NCI-H510A treated with DMSO at 0.1 percent for 48 hours (cell line): ENCODE data around the gene LRRC14B.

Source experiments
- DNase-seq: peaks from one replicate; lab custom pipeline; 2025; lab: John Stamatoyannopoulos, UW

The LRRC14B gene

DNA sequence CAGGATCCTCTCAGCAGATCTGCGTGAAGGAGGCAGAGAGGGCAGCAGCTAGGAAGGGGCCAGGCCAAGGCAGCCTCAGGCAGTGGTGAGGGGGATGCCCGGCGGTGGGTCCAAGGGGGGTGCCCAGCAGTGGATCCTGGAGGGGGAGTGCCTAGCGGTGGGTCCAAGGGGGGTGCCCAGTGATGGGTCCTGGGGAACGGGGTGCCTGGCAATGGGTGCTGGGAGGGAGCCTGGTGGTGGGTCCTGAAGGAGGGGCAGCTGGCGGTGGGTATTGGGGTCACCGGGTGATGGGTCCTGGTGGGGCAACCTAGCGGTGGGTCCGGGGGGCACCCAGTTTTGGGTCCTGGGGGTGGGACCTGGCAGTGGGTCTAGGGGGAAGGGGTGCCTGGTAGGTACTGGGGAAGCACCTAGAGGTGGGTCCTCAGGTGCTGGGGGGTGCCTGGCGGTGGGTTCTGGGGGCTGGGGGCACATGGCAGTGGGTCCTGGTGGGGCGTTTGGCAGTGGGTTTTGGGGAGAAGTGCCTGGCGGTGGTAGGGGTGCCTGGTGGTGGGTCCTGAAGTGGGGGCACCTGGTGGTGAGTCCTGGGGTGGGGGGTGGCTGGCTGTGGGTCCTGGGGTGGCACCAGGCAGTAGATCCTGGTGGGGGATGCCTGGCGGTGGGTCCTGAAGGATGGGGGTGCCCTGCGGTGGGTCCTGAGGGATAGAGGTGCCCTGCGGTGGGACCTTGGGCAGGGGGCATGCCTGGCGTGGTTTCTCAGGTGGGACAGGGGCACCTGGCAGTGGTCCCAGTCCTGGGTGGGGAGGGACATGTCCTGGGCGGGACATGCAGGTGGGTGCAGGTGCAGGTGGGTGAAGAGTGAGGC is 1.9 kb downstream of the LRRC14B start:
- DNase-seq, result no peak

DNA sequence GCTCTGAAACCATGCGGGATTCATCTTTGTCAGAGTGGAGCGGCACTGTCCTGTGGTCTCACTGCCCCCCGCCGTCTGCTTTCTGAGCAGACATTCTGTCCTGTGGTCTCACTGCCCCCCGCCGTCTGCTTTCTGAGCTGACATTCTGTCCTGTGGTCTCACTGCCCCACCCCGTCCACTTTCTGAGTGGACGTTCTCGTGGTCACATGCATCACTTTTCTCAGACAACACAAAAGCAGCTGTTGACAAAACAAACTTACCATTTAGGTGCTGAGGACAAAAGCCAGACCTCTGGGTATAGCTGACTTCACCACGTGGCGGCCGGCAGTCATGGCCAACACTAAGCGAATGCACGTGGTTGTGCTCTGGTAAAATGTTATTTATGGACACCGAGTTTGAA is 2.8 kb downstream of the LRRC14B start:
- no peak for DNase-seq

DNA sequence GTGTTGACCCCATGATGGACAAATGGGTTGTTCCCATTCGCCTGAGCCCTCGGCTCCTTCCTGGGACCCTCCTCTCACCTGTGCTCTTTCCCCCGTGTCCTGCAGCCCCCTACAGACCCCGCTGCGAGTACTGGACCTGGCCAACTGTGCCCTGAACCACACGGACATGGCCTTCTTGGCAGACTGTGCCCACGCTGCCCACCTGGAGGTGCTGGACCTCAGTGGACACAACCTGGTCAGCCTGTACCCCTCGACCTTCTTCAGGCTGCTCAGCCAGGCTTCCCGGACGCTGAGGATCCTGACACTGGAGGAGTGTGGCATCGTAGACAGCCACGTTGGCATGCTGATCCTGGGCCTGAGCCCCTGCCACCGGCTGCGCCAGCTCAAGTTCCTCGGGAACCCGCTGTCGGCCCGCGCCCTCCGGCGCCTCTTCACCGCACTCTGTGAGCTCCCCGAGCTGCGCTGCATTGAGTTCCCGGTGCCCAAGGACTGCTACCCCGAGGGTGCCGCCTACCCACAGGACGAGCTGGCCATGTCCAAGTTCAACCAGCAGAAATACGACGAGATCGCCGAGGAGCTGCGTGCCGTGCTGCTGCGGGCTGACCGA is 3.4 kb downstream of the LRRC14B start:
- DNase-seq, result no peak

DNA sequence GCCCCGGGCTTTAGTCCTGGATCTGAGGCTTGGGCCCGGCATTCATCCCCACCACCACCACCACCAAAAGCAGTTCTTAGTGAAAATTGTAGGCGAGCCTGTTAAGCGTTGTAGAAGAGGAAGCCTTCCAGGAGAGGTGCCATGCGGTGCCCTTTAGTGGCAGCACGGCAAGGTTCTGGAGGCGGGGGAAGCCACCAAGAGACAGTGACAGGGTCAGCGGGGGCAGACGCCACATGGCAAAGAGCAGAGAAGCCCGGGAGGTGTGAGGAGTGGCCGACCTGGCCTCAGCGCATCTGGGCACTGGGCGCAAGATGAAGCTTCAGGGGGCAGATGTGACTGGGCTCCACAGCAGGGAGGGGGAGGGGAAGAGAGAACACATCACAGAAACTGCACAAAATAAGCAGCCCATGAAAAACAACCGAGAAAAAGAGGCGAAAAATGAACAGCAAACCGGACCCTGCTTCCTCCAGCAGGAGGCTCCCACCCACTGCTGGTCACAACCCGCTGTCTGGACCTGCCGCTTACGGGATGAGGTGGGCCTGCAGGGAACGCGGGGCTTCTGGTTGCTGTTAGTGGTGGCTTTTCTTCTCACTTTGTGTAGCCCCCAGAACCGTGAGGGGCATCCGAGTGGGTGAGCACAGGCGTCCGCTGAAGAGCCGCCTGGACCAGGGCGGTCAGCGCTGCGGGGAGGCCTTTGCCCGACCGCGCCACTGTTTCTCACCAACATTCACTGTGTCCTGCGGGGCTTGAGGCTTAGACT is 4.3 kb downstream of the LRRC14B start:
- no peak for DNase-seq

DNA sequence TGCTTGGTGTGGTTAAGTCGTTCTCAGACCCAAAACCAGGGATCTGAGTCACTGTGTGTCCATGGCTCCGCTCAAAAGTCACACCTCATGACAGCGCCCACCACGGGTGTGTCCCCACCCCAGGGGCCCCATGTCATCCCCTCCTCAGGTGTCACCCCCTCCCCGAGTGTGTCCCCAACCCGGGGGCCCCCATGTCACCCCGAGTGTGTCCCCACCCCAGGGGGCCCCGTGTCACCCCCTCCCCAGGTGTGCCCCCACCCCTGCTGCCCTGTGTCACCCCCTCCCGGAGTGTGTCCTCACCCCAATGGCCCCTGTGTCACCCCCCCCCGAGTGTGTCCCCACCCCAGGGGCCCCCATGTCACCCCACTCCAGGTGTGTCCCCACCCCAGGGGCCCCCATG is 5.1 kb downstream of the LRRC14B start:
- no peak for DNase-seq

DNA sequence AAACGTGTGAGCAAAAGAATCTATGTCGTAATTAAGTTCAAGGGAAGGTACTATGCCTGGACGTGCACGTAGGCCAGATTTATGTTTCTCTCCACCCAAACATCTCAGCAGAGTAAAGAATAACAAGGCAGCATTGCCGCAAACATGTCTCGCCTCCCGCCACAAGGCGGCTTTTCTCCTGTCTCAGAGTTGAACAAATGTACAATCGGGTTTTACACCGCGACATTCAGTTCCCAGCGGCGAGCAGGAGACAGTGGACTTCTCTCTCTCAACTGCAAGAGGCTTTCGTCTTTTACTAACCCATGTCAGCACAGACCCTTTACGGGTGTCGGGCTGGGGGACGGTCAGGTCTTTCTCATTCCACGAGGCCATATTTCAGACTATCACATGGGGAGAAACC is 5.7 kb downstream of the LRRC14B start:
- DNase-seq, result peak; percentile 91

DNA sequence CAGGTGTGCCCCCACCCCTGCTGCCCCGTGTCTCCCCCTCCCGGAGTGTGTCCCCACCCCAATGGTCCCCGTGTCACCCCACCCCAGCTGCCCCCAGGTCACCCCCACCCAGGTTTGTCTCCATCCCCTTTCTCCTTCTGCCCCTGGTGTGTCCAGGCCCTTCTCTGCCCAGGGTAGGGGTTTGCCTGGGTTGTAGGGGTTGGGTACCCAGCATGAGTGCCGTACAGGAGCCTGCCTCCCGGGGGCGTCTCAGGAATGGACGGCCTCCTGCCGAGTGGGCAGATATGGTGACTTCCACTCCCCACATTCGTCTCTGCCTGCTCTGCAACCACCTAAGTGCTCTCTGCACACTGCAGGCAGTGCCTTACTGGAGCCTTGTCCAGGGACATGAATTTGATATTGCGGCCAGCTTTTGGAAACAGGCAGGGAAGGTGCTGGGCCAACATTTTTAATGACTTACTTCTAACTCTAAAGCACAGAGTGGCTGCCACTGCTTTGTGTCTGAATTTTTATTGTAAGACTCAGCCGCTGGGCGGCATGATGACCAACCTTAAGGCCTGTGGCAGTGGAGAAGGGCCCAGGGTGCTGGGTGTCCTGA is 6.7 kb downstream of the LRRC14B start:
- DNase-seq, result no peak

DNA sequence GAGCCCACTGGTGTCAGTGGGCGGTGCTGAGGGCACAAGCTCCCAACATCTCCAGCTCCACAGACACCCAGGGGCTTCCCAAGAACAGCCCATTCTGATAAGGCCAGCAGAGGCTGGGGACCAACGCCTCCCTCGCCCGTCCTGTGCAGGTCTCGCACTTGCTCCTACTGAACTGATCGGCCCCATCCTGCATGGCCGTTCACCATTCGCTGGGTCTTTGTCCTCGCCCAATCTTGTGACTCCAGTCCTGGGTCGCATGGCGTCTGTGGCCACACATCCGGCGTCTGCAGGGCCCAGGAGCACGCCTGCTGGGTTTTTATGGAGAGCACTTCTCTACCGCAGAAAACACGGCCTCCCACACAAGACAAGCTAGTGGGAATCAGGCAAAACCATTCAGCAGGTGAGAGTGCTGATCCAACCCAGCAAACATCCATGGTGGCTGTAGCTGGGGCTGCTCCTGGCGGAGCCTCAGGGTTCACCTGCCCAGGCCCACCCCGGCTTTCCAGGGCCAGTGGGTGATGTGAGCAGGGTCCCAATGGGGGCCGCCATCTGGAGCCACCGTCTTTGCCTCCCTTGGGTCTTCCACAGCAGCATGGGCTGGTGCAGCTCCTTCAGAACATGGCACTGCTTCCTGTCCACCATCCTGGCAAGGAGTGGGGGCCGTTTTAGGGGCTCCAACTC is 7.4 kb downstream of the LRRC14B start:
- no peak for DNase-seq

DNA sequence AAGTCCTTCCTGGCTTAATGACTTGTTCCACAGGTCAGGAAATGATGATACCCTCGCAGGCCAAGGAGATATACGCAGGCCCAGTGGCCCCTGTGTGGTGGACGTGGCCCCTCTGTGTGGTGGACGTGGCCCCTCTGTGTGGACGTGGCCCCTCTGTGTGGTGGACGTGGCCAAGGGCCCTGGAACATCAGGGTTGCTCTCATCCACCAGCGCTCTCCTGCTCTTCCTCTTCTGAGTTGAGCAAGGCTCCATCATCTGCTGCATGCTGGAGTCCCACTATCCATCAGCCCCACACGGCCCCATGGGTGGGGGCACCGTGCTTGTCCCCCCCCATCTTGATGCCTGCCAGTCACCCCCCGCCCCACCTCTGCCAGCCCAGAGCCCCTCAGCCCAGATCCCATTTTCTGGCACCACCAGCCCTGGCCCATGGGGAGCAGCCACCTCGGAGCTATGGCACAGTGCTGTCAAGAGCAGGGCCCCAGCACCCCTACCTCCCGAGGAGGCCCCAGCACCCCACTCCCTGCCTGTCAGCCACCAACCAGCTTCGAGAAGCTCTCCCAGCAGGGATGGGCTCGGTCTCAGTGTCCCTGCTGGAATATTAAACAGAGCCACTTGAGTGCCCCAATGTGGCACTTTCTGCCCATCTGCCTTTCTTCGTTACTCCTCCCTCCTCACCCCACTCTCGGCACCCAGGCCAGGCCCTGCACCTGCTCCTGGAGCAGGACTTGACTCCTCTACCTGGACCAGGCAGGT is 8.1 kb downstream of the LRRC14B start:
- DNase-seq, result no peak

DNA sequence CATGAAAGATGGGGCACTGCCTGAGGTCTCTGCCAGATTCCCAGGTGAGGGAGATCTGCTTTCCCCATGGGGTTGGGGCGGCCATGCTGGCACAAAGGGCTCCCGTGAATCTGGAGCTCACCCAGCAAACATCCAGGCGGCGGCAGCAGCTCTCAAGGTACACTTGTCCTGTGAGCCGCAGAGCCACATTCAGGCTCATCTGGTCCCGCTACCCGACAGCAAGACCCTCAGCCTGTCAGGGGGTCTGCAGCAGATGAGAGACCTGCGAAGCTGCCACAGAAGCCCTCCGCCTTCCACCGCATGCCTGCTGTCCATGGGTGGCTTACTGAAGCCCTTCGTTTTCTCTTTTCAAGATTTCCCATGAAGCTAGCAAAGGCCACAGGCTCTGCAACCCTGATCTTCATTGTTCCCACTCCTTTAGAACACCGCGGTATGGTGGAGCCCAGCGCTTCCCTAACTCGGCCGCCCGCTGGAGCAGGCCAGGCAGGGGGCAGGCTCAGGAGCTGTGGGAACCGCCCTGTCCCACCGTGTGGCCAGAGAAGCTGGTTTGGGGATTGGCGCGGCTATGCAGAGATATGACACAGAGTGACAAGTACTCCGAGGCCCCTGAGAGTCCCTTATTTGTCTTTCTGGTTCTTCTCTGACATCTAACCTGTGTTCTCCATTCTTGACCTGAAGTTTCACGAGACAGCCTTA is 8.8 kb downstream of the LRRC14B start:
- DNase-seq, result no peak

DNA sequence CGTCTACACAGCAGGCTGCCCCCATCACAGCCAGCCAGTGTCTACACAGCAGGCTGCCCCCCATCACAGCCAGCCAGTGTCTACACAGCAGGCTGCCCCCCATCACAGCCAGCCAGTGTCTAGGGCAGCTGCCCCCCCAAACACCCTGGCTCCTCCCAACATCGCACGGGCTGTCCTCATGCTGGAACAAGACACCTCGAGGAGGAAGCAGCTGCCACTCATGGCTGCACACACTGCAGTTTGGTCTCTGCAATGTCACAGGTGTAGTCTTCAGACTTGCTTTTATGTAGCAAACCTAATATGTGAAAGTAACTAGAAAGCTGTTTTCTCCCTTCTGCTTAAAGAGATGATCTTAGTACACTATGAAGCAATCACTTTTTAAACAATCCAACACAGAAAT is 9.7 kb downstream of the LRRC14B start:
- peak; percentile 34 for DNase-seq

DNA sequence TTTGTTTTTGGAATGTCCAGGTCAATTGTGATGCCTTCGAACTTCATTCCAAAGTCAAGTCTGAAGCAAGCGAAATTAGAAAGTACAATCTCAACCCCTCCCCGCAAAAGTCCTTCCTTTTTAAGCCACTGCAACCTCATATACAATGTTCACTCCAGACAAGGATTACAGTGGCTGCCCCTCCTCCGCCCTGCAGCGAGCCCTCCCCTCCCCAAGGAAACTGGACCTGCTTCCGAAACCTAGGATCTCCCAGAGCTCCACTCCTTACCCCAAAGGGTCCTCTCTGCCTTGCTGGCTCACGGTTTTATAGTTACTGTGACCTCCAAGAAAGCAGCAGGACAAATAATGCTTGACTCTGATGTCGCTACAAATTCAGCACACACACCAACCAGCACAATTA is 10.4 kb downstream of the LRRC14B start:
- DNase-seq, result no peak

DNA sequence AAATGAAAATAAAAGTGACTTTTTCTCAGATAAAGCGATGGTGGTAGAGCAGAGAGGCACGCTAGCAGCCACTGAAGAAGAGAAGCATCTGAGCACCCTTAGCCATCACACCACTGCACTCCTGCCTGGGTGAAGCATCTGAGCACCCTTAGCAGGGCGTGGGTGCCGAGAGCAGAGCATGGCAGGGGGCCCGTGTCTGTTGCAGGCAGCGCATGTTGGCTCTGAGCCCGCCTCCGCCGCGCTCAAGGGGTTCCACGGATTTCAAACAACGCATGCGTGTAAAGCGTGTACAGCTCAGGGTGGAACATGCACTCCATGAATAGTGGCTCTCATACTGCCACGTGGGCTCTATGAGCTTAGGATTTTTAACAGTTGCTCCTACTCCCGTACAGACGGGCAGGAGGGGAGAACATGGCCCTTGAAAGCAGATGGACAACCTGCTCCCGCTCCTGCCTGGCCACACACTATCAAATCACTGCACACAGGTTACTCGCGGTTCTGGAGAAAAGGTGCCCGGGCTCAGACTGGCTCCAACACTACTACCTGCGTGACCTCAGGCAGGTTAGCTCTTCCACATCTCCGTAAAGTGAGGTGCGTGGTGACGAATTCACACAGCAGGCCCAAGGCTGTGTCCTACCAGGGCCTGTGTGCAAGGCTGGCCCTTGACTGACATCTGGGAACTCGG is 12.1 kb downstream of the LRRC14B start:
- no peak for DNase-seq

DNA sequence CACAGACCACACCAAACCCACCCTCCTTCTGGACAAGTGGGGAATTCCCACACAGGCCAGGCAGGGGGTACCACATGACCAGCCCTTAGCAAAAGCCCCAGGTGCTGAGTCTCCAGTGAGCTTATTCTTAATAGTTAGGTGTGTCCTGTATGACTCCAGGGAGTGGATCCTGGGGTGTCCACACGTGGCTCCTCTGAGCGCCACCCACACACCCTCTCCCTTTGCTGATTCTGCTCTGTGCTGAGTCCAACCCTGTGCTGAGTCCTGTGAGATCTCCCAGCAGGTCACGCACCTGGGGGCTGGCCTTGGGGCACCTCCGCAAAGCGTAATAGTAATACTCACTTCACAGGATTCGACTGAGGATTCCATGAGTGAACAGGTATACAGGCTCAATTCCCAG is 12.7 kb downstream of the LRRC14B start:
- no peak for DNase-seq

DNA sequence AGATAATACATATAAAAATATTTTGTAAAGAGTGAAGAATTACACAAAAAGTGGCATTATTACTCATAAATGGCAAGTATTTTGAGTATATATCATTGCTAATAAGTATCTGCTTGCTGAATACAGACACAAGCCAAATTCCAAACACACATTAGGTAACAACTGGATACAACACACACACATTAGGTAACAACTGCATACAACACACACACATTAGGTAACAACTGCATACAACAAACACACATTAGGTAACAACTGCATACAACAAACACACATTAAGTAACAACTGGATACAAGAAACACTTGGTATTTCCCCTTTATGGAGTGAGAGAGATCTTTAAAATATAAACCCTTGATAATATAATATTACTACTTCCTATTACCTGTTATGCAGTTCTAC is 13.2 kb downstream of the LRRC14B start:
- no peak for DNase-seq

DNA sequence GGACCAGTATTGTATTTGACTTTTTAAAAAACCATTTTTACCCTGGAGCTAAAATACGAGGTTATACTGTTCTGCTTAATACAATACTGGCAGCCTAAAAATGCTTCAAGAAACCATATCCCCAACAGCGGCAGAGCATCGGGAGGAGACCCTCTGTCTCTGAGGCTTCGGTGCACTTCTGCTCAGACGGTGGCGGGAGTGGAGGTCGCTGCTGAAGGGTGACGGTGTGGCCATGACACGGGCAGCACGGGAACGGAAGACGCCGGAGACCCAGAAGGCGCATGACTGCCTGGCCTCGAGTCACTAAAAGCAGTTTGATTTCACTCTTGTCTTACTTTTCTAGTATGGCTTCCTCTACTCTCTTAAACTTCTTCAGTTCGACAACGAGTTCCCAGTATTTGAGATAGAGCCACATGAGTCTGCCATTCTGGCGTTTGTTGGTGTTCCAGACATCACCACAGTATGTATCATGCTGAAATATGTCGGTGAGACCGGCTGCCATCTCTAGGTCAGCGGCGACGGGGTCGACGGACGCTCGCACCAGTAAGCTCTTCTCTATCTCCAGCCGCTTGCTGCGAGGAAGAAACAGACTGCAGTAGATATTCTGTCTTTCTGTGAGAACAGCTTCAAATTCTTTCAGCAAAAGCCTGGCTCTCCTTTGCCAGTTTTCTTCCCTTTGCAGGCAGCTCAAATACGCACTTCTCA is 13.8 kb downstream of the LRRC14B start:
- DNase-seq, result no peak

DNA sequence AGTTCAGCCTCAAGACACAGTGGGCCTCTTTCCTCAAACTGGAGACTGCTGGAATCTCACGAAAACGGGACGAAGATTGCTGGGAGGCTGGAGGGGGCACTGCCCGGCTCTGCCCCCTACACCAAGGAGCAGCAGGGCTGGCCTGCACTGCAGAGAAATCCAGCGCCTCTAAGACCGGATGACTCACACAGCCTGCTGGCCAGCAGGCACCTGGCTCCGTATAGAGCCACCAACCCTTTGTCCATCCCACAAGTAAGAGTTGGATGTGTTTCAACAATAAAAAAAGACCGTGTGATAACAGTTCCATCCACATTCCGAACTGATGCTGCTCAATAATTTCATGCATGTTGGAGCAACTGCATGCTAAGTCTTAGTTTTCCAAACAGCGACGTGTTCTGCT is 15.1 kb downstream of the LRRC14B start:
- DNase-seq, result no peak

DNA sequence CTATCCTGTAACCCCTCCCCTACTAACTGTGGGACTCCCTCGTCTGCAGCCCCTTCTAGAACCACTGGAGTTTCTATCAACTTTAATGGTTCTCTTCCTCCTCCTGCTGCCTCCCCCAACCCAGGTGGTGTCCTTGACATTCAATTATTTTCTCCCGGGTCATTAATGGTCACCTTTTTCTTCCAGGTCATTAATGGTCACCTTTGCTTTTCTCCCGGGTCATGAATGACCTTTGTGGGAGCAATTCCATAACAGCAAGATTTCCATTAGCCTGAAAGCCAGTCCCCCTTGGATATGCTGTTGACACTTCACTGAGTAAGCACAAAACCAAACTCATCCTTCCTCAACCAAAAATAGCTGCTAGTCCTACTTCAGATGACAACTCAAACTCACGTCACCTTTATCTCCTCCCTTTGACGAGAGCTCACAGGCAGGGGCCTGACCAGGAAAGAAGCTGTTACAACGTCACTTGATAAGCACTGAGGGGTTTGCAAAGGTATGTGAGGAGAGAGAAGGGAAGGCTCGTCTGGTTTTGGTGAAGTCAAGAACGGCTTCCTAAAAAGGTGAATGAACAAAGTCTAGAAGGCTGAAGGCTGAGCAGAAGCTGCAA is 15.7 kb downstream of the LRRC14B start:
- DNase-seq, result no peak

DNA sequence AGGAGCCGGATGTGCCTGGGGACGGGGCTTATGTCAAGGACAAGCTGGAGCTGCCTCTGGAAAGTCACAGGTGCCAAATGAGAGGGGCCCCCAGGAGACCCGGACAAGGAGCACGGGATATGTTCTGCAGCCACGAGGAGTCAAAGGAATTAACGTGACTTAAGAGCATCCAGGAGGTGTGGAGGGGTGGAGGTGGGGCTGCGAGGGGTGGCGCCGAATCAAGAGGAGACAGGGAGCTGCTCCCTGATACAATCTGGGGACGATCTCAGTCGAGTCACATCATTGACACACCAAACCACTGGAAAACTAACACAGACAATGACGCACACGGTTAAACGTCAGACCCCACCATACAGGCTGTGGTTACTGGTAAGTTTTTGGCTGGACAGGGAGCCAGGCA is 16.3 kb downstream of the LRRC14B start:
- DNase-seq, result no peak
